Nephron (organoid): ENCODE results near the gene PDE11A.
A peak's percentile ranks its signal among the peaks of the same experiment; 100 is the strongest.

Source experiments
- H3K27ac Mint-ChIP-seq, 3 experiments: 2 replicates each; pipeline ENCODE4 v1.8.0; 2020; ENCODE audit warnings: mixed read lengths in 3 of 3, mild to moderate bottlenecking in 2 of 3, moderate library complexity in 1 of 3
- H3K27me3 Mint-ChIP-seq: 2 replicates; pipeline ENCODE4 v1.8.0; 2021; ENCODE audit warnings: low read depth, mild to moderate bottlenecking, moderate library complexity, mixed read lengths
- H3K36me3 Mint-ChIP-seq: 2 replicates; pipeline ENCODE4 v1.8.0; 2020; ENCODE audit warnings: low read depth, mixed read lengths
- H3K4me1 Mint-ChIP-seq: 2 replicates; pipeline ENCODE4 v1.8.0; 2020; ENCODE audit warnings: mixed read lengths
- H3K4me3 Mint-ChIP-seq, 3 experiments: 2 replicates each; pipeline ENCODE4 v1.8.0; 2020; ENCODE audit warnings: mild to moderate bottlenecking in 3 of 3, mixed read lengths in 3 of 3, moderate library complexity in 2 of 3
- H3K9me3 Mint-ChIP-seq: 2 replicates; pipeline ENCODE4 v1.8.0; 2020; ENCODE audit warnings: mixed read lengths
- CTCF ChIP-seq, 3 experiments: fragments of 200-600 bp; sonication (generic); IDR thresholded peaks; one replicate each; pipeline ENCODE4 v1.5.0; 2021; ENCODE audit warnings: antibody characterized with exemption in 3 of 3; ENCODE audit not compliant: unreplicated experiment in 3 of 3

Gene PDE11A

DNA sequence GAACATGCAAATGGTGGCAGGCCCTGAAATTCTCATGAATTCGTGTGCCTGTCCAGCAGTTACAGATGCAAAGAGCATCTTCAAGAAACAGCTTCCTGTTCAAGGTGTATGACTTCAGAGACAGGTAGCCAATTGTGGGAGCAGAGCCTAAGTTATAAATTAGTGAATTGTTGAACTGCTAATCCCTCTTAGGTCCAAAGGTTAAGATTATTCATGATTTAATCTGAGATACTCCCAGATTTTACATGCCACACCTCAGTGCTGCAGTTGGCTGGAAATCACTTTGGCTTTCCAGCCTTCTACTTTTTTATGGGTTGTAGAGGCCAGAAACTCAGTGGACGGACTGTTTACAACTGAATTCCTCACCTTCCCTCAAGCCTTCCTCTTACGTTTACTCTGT is 432.2 kb downstream of the PDE11A start:
- Mint-ChIP-seq H3K27ac (no peak overlapping the region), H3K9me3 (peaks cover 17% of the 10 kb centered on the region), H3K4me1 (peaks cover 24% of the 10 kb centered on the region), H3K27me3 (peaks cover 3% of the 10 kb centered on the region), H3K4me3 (no peak overlapping the region), H3K36me3 (peaks cover 18% of the 10 kb centered on the region)
- TF ChIP-seq CTCF (IDR thresholded peaks at IDR 0.05; ENCODE audit: unreplicated experiment in 3 of 3), result no peak

DNA sequence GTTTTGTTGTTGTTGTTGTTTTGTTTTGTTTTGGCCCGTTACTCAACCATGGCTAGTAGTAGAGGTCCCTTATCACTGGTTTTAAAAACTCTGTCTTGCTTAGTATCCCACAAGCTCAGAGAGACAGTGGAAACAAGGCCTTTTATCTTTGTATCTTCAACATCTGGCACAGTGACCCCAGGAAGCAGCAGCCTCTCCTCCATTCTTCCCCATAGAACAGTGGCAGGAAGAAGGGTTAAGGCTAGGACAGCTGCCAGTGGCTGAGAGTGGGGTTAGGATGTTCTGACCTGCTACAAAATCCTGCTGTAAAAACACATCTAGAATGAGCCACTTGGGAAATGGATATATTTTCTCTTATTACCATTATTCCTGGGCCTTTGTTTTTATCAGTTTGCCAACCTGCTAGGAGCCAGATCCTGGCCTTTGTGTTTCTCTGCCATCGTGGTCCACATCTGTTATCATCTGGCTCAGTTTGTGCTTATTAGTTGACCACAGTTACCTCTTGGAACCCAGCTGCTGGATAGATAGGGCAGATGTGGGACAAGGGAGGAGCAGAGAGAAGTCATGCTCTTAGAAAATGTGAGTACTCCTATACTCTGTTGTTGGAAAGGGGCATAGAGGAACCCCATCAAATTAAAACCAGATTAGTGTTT is 433.2 kb downstream of the PDE11A start:
- Mint-ChIP-seq H3K9me3 (peaks cover 12% of the 10 kb centered on the region), H3K4me3 (no peak overlapping the region), H3K36me3 (peaks cover 12% of the 10 kb centered on the region), H3K27ac (peak overlapping the region; percentile 25 to 70 (median 53)), H3K4me1 (peaks cover 26% of the 10 kb centered on the region), H3K27me3 (peaks cover 3% of the 10 kb centered on the region)
- no peak for TF ChIP-seq CTCF (IDR thresholded peaks at IDR 0.05; ENCODE audit: unreplicated experiment in 3 of 3)

- Mint-ChIP-seq H3K4me1 (peaks cover 35% of the 10 kb centered on the region), H3K4me3 (no peak overlapping the region), H3K36me3 (peaks cover 8% of the 10 kb centered on the region), H3K27ac (peak overlapping the region in 2 of 3 experiments; percentile 25 to 53), H3K27me3 (peaks cover 3% of the 10 kb centered on the region), H3K9me3 (peaks cover 11% of the 10 kb centered on the region)
- TF ChIP-seq CTCF (IDR thresholded peaks at IDR 0.05; ENCODE audit: unreplicated experiment in 3 of 3), result no peak
Observed at GRCh38 chr2:177638507-177638906, 434.1 kb downstream of the PDE11A start.

DNA sequence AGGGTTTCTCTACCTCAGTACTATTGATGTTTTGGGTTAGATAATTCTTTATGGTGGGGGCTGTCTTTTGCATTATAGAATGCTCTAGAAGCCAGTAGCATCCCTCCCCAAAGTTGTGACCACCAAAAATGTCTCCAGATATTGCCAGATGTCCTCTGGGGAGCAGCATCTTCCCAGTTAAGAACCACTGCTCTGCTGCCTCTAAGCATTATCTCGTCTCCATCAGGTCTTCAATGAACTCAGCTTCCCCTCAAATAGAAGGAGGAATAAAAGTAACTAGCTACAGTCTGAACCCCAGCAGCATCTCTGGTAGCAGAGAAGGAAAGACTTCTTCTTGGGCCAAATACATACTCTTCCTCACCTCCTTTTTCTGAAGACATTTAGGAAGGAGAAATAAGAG is 435.9 kb downstream of the PDE11A start:
- Mint-ChIP-seq H3K36me3 (no peaks in the 10 kb centered on the region), H3K27ac (peak overlapping the region in 2 of 3 experiments; percentile 6 to 41), H3K4me1 (peaks cover 42% of the 10 kb centered on the region), H3K4me3 (no peak overlapping the region), H3K27me3 (peaks cover 3% of the 10 kb centered on the region), H3K9me3 (peaks cover 3% of the 10 kb centered on the region)
- TF ChIP-seq CTCF (IDR thresholded peaks at IDR 0.05; ENCODE audit: unreplicated experiment in 3 of 3), result no peak

DNA sequence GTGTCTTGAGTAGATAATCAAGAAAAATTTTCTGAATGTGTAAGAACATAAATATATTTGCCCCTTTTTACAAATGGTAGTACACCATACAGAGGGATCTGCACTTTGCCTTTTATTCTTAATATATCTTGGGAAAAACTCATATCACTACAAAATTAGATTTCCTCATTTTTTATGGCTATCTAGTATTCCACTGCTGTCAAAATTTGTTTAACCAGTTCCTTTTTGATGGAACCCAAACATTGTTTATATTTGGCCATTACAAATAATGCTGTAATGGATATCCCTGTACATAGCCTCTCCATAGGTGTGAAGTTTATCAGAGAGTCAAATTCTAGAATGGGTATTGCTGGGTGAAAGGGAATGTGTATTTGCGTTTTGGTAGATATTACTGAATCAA is 436.9 kb downstream of the PDE11A start:
- no peak overlapping the region for H3K27ac Mint-ChIP-seq
- H3K36me3 Mint-ChIP-seq, result no peaks in the 10 kb centered on the region
- TF ChIP-seq CTCF (IDR thresholded peaks at IDR 0.05; ENCODE audit: unreplicated experiment in 3 of 3), result no peak
- H3K4me3 Mint-ChIP-seq, result no peak overlapping the region
- H3K9me3 Mint-ChIP-seq, result peaks cover 3% of the 10 kb centered on the region
- peaks cover 3% of the 10 kb centered on the region for H3K27me3 Mint-ChIP-seq
- H3K4me1 Mint-ChIP-seq, result peaks cover 35% of the 10 kb centered on the region

GRCh38 chr2:177633910-177634294 is 438.7 kb downstream of the PDE11A start:
- Mint-ChIP-seq H3K36me3 (no peaks in the 10 kb centered on the region), H3K4me1 (peaks cover 27% of the 10 kb centered on the region), H3K27ac (peak overlapping the region; percentile 85 to 95 (median 90)), H3K4me3 (peak overlapping the region; percentile 59 to 80 (median 74)), H3K27me3 (peaks cover 3% of the 10 kb centered on the region), H3K9me3 (peaks cover under 1% of the 10 kb centered on the region)
- no peak for TF ChIP-seq CTCF (IDR thresholded peaks at IDR 0.05; ENCODE audit: unreplicated experiment in 3 of 3)
